Measurements from ENCODE around the gene HENMT1.
"Not testable (repeated sequence)": the region's sequence is repeated elsewhere in the genome, so short reads cannot be mapped to it uniquely, and the experiment has no call there.

DNA sequence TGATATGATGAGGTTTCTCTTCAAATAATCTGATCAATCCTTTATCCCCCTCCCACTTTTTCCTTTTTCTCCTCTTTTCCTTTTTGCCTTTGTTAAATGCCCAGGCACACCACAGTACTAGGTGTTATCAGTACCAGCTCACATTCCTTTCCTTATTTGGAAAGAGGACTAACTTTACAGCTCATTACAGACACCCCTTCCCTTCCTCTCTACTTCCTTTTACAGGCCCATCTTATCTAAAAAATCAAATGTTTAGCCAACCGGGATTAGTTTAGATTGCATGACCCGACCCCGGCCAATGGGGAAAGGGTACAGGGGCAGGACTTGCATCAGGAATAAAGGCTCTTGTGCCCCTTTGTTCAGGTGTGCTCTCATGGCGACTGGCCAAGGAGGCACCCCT, 20.8 kb upstream of the HENMT1 start:
- TF ChIP-seq, protein P1, sequence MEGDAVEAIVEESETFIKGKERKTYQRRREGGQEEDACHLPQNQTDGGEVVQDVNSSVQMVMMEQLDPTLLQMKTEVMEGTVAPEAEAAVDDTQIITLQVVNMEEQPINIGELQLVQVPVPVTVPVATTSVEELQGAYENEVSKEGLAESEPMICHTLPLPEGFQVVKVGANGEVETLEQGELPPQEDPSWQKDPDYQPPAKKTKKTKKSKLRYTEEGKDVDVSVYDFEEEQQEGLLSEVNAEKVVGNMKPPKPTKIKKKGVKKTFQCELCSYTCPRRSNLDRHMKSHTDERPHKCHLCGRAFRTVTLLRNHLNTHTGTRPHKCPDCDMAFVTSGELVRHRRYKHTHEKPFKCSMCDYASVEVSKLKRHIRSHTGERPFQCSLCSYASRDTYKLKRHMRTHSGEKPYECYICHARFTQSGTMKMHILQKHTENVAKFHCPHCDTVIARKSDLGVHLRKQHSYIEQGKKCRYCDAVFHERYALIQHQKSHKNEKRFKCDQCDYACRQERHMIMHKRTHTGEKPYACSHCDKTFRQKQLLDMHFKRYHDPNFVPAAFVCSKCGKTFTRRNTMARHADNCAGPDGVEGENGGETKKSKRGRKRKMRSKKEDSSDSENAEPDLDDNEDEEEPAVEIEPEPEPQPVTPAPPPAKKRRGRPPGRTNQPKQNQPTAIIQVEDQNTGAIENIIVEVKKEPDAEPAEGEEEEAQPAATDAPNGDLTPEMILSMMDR (IDR thresholded peaks at IDR 0.05) = not testable (repeated sequence)
- not testable (repeated sequence) for TF ChIP-seq EZH2phosphoT487, EZH2 (IDR thresholded peaks at IDR 0.05)

Data from neural progenitor cell (in vitro differentiated cells).